BLaER1 (cell line): ENCODE measurements around the gene NDUFV1.
"Not testable (repeated sequence)": the region's sequence is repeated elsewhere in the genome, so short reads cannot be mapped to it uniquely, and the experiment has no call there.

Experiments used
- H3K27ac ChIP-seq: shearing (Covaris generic); formaldehyde crosslinking; 2 replicates; pipeline ENCODE4 v1.8.1; 2022
- H3K27me3 ChIP-seq: shearing (Covaris generic); formaldehyde crosslinking; 2 replicates; pipeline ENCODE4 v1.8.1; 2022
- H3K36me3 ChIP-seq: shearing (Covaris generic); formaldehyde crosslinking; 2 replicates; pipeline ENCODE4 v1.8.1; 2022
- H3K4me1 ChIP-seq: shearing (Covaris generic); formaldehyde crosslinking; 2 replicates; pipeline ENCODE4 v1.8.1; 2022
- H3K4me2 ChIP-seq: shearing (Covaris generic); formaldehyde crosslinking; 2 replicates; pipeline ENCODE4 v1.8.1; 2022
- H3K4me3 ChIP-seq: shearing (Covaris generic); formaldehyde crosslinking; 2 replicates; pipeline ENCODE4 v1.8.1; 2022
- H3K9ac ChIP-seq: shearing (Covaris generic); formaldehyde crosslinking; 2 replicates; pipeline ENCODE4 v1.8.1; 2022
- H3K9me3 ChIP-seq: shearing (Covaris generic); formaldehyde crosslinking; 2 replicates; pipeline ENCODE4 v1.8.1; 2022
- H4K20me1 ChIP-seq: shearing (Covaris generic); formaldehyde crosslinking; 2 replicates; pipeline ENCODE4 v1.8.1; 2022
- Cebpa-rat ChIP-seq: shearing (Covaris generic); IDR thresholded peaks from 2 replicates; pipeline ENCODE4 v1.8.1; 2022

The NDUFV1 gene

DNA sequence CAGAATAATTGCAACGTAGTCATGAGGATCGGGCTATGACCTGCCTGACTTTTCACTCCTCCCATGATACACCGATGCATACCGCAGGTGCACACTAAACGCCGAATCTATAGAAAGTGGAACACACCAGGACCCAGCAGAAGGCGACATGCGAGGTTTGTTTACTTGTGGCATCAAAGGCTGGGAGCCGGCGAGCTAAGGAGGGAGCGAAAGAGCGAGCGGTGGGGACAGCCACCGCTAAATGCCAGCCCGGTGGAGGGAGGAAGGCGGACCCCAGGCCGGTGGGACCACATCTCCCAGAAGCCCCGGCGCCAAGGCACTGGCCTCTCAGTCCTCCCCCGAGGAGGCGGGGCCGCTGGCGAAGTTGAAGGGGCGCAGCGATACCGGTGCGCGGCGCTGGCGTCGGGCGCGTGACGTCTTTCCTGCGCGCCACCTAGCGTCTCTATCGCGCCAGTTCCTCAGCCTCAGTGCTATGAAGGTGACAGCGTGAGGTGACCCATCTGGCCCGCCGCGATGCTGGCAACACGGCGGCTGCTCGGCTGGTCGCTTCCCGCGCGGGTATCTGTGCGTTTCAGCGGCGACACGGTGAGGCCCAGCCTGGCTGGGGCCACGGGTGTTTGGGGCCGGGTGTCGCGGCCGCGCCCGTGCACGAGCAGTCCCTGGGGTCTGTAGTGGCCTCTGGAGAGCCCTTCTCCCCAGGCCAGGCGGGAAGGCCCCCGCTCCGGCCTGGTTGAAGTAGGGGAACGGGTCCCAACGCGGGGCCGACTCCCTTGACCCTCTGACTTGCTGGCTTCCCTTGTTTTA, at the start of gene NDUFV1:
NDUFV1 (plus strand) TSS at position 445 of the 804 bp plus-strand sequence; CDS start at position 514, 69 bp downstream.
- peak within 1 kb of the TSS; percentile 85 for H3K27ac ChIP-seq
- H3K9me3 ChIP-seq, result no peaks in the 10 kb centered on the region
- H4K20me1 ChIP-seq, result peaks cover 5% of the 10 kb centered on the region; the same call in 1 of the 2 replicates
- H3K36me3 ChIP-seq, result peaks cover 35% of the 10 kb centered on the region
- peak within 1 kb of the TSS; percentile 95 for H3K9ac ChIP-seq
- H3K27me3 ChIP-seq, result peaks cover 7% of the 10 kb centered on the region; the same call in 1 of the 2 replicates
- H3K4me2 ChIP-seq, result peak within 1 kb of the TSS; percentile 96
- peaks cover 36% of the 10 kb centered on the region for H3K4me1 ChIP-seq
- TF ChIP-seq Cebpa-rat, result no peak
- peak within 1 kb of the TSS; percentile 98 for H3K4me3 ChIP-seq

DNA sequence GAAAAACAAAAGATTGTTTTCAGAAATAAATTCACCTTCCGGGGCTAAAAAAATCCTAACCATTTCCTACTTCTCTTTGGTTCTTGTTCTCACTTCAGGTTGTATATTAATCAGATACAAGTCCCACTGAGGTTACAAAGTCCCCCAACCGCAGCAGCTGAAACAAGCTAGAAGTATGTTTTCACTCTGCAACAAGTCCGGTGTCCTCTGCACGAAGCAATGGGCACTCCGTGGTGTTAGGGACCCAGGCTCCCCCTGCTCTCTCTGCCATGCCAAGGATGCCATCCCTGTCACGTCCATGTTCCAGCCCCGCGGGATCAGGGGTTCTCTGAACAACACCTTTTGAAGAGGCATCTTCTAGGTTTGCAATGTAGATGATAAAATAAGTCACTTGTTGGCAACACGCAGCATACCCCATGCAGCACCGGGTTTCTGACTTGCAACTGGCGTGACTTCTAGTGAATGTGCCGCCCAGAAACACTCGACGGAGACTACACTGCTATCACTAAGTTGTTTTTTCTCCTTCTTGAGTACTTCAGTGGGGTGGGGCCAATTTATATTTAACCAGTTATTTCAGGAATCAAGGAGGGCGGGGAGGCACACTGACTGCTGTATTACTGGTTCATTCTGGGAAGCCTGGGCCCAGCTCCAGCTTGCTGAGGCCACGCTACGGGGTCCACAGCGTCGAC, 48.5 kb upstream of the NDUFV1 start:
- H3K9ac ChIP-seq, result no peak overlapping the region
- TF ChIP-seq Cebpa-rat, result no peak
- H3K27me3 ChIP-seq, result no peaks in the 10 kb centered on the region

DNA sequence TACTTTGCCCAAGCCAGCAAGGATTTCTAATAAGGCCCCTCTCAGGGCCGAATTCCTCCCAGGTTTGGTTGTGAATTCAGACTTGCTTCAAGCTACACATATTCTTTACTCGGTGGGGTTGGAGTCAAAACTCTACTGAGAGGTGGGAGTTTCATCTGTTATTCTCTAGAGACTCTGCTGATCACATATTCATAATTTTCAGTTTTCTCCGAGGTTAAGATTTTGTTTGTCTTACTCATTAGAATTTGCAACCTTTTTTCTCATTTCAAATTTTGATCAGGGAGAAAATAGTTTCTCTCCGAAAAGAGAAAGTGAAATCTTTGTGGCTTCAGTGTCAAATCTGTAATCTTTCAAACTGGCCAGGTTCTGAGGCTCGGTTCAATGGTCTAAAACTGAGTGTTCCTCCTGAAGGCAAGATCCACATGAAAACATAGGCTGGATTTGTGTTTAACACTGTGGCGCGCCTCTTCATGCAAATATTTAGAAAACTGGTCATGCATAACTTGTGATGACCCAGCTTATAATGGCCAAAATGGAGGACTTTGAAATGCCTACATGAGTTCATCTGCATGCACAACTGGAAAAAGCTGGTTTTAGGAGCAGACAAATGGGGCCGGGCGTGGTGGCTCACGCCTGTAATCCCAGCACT, 44.6 kb upstream of the NDUFV1 start:
- peak overlapping the region; percentile 75 for H3K27ac ChIP-seq
- H3K9me3 ChIP-seq, result no peaks in the 10 kb centered on the region
- H3K4me2 ChIP-seq, result peak overlapping the region; percentile 69
- peak overlapping the region; percentile 59; the same call in 1 of the 2 replicates for H3K9ac ChIP-seq
- no peak for TF ChIP-seq Cebpa-rat
- H3K36me3 ChIP-seq, result no peaks in the 10 kb centered on the region
- peak overlapping the region; percentile 32; the same call in 1 of the 2 replicates for H3K4me3 ChIP-seq
- H3K27me3 ChIP-seq, result no peaks in the 10 kb centered on the region
- H4K20me1 ChIP-seq, result no peaks in the 10 kb centered on the region
- H3K4me1 ChIP-seq, result peaks cover 72% of the 10 kb centered on the region

More for the DNA sequence above, 48.5 kb upstream of the NDUFV1 start:
- Histone ChIP-seq H3K4me2 (peak overlapping the region; percentile 32), H3K27ac (no peak overlapping the region), H3K9me3 (no peaks in the 10 kb centered on the region; the same call in 1 of the 2 replicates), H3K4me3 (no peak overlapping the region), H4K20me1 (no peaks in the 10 kb centered on the region), H3K36me3 (no peaks in the 10 kb centered on the region), H3K4me1 (peaks cover 63% of the 10 kb centered on the region)

DNA sequence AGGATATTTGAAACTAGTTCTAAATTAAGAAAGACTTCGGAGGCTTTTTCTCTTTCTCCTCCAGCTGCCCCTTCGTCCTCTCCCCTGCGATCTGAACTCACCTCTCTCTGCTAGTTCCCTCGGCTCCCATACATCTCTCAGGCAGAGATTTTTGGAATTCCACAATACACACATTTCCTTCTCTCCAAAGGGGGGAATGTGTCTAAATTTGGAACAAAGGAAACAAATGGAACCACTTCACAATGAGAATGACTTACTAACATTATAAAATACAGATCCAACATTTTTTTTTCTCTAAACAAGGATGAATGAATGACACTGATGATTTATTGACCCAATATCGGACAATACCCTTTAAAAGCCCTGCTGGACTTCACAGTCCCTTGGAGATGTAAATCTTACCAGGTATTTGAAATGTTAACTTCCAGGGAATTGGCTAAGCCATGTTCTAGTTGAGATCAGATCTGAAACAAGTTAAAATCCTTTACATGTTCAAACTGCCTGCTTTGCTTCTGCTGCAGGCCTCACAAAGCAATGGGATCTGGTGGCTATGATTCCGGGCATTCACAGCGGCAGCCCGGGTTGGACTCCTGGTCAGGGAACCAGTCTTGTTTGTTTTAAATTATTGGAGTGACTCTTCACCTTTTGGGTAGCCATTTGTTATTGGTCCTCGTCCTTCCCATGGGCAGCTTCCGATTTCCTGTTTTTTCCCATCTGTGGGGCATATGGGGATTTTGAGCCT, 43.6 kb upstream of the NDUFV1 start:
- Histone ChIP-seq H3K4me1 (peaks cover 62% of the 10 kb centered on the region), H3K9me3 (no peaks in the 10 kb centered on the region), H3K4me2 (peak overlapping the region; percentile 69), H3K27ac (peak overlapping the region; percentile 75; the same call in 1 of the 2 replicates), H4K20me1 (no peaks in the 10 kb centered on the region), H3K36me3 (no peaks in the 10 kb centered on the region), H3K27me3 (no peaks in the 10 kb centered on the region), H3K4me3 (no peak overlapping the region), H3K9ac (peak overlapping the region; percentile 11; the same call in 1 of the 2 replicates)
- TF ChIP-seq Cebpa-rat, result no peak

DNA sequence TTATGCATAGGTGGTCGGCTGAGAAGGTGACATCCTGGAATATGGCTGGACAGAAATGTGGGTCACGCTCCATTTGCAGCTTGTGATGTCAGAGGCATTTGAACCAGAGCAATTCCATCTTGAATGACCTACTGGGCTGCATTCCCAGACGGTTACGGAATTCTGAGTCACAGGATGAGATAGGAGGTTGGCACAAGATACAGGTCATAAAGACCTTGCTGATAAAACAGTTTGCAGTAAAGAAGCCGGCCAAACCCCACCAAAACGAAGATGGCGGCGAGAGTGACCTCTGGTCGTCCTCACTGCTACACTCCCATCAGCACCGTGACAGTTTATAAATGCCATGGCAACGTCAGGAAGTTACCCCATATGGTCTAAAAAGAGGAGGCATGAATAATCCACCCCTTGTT, 43.0 kb upstream of the NDUFV1 start:
- not testable (repeated sequence) for H3K27ac ChIP-seq, H3K4me2 ChIP-seq, H3K4me3 ChIP-seq, H3K9ac ChIP-seq, H3K9me3 ChIP-seq, H3K27me3 ChIP-seq, H4K20me1 ChIP-seq, H3K36me3 ChIP-seq
- peaks cover 56% of the 10 kb centered on the region for H3K4me1 ChIP-seq

DNA sequence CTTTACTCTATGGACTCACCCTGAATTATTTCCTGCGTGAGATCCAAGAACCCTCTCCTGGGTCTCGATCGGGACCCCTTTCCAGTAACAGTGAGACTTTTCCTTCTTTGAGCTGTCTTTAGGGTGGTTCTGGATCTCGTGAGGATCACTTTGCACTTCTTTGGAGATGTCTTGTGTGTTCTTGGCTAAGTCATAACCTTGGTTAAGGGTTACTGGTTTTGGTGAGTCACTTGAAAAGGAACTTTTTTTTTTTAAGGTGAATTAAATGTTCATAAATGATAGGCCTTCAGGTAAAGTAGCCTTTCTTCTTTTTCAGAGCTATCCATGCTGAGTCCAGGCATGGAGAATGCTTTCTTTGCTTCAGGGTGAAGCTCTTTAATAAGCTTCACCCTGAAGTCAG, 42.5 kb upstream of the NDUFV1 start:
- Histone ChIP-seq H3K27ac (no peak overlapping the region), H3K9ac (no peak overlapping the region), H3K4me3 (no peak overlapping the region), H3K4me1 (peaks cover 51% of the 10 kb centered on the region), H3K36me3 (no peaks in the 10 kb centered on the region), H3K4me2 (no peak overlapping the region), H3K27me3 (no peaks in the 10 kb centered on the region), H3K9me3 (no peaks in the 10 kb centered on the region), H4K20me1 (no peaks in the 10 kb centered on the region)
- no peak for TF ChIP-seq Cebpa-rat

DNA sequence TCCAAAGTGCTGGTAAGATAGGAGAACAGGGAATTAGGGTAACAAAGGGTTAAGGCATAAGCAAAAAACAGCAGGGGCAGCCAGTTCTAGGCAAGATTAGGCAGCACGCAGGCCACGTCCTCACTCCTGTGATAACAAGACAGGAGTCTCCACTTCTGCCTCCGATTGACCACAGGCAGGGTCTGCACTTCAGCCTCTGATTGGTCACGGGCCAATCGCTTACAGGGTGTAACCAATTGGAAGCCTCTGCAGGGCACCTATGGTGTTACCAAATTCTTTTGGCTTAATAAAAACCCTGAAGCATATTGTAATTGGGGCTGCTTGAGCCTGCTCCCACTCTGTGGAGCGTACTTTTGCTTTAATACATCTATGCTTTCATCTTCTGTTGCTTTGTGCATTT, 35.3 kb upstream of the NDUFV1 start:
- no peaks in the 10 kb centered on the region for H3K27me3 ChIP-seq
- no peak overlapping the region for H3K4me3 ChIP-seq
- no peak overlapping the region for H3K9ac ChIP-seq
- no peaks in the 10 kb centered on the region for H3K36me3 ChIP-seq
- H4K20me1 ChIP-seq, result no peaks in the 10 kb centered on the region
- H3K27ac ChIP-seq, result no peak overlapping the region
- peaks cover 13% of the 10 kb centered on the region for H3K4me1 ChIP-seq
- TF ChIP-seq Cebpa-rat, result no peak
- no peak overlapping the region for H3K4me2 ChIP-seq
- 0 out of 2 replicates have a peak, but pooled peaks cover 3% of the 10 kb centered on the region for H3K9me3 ChIP-seq

DNA sequence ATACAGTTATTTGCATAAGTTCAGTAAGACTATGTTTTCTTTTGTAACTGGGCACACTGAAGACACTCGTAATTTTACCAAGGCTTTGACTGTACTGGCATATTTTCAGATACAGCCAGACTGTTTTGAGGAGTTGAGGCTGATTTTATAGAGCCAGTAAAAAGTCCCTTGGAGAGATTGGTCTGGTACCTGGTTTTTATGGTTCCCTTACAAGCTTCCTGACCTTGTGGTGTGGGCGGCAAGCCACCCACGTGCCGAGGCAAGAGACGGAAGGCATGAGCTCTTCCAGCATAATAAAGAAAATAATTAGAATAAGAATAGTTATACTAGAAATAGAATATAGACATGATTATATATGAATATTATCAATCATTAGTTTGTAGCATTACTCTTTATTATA, 34.4 kb upstream of the NDUFV1 start:
- Histone ChIP-seq H3K27ac (no peak overlapping the region), H3K27me3 (no peaks in the 10 kb centered on the region), H3K36me3 (no peaks in the 10 kb centered on the region), H3K9ac (no peak overlapping the region), H4K20me1 (no peaks in the 10 kb centered on the region), H3K9me3 (0 out of 2 replicates have a peak, but pooled peaks cover 3% of the 10 kb centered on the region), H3K4me2 (peak overlapping the region; percentile 77), H3K4me1 (peaks cover 13% of the 10 kb centered on the region), H3K4me3 (no peak overlapping the region)
- no peak for TF ChIP-seq Cebpa-rat

DNA sequence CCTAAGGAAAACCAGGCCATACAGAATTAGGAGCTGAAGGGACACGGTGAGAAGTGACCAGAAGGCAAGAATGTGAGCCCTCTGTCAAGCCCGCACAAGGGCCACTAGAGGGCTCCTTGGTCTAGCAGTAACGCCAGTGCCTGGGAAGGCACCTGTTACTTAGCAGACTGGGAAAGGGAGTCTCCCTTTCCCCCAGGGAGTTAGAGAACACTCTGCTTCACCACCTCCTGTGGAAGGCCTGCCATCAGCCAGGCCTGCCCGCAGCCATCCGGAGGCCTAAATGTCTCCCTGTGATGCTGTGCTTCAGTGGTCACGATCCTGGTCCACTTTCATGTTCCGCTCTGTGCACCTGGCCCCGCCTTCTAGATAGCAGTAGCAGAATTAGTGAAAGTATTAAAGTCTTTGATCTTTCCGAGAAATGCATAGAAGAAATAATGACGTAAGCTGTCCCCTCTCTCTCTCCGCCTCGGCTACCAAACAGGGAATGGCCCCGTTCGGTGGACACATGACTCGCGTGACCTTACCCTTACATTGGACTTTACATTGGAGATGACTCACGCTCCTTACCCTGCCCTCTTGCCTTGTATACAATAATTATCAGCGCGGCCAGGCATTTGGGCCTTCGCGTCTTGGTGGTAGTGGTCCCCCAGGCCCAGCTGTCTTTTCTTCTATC, 33.9 kb upstream of the NDUFV1 start:
- Histone ChIP-seq H3K4me1 (peaks cover 13% of the 10 kb centered on the region), H3K4me3 (no peak overlapping the region), H3K36me3 (no peaks in the 10 kb centered on the region), H3K27me3 (no peaks in the 10 kb centered on the region), H4K20me1 (no peaks in the 10 kb centered on the region), H3K9me3 (0 out of 2 replicates have a peak, but pooled peaks cover 3% of the 10 kb centered on the region), H3K4me2 (peak overlapping the region; percentile 77), H3K9ac (no peak overlapping the region), H3K27ac (no peak overlapping the region)
- TF ChIP-seq Cebpa-rat, result no peak
